ENCODE results near the gene GPX3.

The GPX3 gene

DNA sequence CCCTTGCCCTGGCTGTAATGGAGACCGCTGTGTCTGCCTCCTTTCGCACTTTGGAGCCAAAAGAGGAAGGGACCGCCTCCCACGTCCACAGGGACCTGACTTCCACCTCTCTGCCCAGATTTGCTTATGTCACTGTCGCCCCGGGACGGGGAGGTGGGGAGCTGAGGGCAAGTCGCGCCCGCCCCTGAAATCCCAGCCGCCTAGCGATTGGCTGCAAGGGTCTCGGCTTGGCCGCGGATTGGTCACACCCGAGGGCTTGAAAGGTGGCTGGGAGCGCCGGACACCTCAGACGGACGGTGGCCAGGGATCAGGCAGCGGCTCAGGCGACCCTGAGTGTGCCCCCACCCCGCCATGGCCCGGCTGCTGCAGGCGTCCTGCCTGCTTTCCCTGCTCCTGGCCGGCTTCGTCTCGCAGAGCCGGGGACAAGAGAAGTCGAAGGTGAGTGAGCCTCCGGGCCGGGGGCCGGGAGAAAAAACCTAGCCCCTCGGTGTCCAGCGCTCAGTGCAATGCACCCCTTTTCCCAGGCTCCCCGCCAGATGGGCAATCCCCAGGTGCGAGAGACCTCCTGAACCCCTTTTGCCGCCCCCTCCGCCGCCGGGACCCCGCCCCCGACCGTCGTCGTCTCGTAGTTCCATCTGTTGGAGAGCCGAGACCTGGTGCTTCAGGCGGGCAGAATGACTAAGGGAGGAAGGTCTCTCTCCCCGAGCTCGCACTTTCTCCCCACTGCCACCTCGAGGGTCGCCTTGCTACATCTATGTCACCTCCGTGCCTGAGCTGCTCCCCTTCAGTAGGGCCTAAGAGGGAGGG, at the start of gene GPX3:
Gene GPX3, plus strand, starts transcription at position 288 of the 807 bp plus-strand sequence. Its CDS starts 64 bp downstream, at position 352.
- DNase-seq, result peak; percentile 31

GRCh38 chr5:150978590-150978989, 41.8 kb upstream of the GPX3 start:
- DNase-seq, result no peak

- no peak for DNase-seq
Measured at GRCh38 chr5:150987746-150988145, 32.6 kb upstream of the GPX3 start.

DNA sequence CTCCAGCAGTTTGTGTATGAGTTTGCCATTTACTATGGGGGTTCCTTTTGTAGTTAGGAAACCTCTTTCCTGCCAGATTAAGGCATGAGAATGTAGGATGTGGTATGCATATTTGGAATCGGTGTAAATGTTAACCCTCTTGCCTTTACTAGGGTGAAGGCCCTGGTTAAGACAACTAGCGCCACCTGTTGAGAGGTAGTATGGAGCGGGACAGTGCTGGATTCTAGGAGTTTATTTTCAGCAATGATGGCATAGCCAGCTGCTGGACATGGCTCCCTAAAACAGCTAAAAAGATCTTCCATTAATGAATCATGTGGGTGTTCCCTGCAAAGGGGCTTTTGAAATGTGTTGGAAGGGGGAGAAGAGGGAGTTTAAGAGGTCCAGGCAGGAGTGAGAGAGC, 30.7 kb upstream of the GPX3 start:
- no peak for DNase-seq

GRCh38 chr5:150992705-150993104, 27.7 kb upstream of the GPX3 start:
- no peak for DNase-seq

DNA sequence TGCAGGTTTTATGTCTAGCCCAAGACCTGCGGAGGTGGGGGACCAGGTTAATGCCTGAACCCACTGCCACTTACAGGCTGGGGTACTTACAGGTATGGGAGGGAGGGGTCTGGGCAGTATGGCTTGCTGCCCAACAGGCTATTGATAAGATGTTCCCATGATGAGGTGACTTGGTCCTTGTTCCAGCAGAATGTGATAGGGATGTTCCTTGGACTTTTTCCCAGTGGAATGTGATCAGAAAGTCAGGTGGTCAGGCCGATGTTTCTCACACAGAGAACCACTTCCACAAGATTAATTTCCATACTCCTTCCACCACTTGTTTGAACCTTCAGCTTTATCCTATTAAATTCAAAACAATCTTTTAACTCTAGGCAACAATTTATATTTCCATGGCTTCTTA, 27.0 kb upstream of the GPX3 start:
- DNase-seq, result no peak

GRCh38 chr5:150993826-150994412, 26.5 kb upstream of the GPX3 start:
- DNase-seq, result no peak

DNA sequence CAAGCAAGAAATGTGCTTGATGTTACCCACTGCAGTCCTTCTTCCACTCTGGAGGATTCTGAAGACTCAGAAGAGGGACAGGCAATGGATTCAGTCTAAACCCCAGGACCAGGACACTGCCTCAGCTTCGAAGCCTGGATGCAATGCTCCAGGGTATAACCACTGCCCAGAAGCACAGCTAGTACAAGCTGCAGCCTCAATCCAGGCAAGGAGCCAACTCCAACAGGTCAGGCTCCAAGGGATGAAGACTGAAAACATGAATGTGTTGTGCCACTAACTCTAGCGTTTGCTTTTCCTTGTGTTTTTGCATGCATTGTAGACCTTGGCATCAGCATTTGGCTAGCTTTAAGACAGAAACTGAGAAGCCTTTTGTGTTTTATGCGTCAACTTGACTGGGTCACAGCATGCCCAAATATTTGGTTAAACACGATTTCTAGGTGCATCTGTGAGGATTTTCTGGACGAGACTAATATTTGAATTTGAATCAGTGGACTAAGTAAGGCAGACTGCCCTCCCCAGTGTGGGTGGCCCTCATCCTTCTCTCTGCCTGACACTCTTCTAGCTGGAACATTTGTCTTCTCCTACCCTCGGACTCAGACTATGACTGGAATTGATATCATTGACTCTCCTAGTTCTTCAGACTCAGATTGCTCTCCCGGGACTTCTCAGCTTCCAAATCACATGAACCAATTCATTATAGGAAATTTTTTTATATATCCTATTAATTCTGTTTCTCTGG, 20.5 kb upstream of the GPX3 start:
- no peak for DNase-seq

DNA sequence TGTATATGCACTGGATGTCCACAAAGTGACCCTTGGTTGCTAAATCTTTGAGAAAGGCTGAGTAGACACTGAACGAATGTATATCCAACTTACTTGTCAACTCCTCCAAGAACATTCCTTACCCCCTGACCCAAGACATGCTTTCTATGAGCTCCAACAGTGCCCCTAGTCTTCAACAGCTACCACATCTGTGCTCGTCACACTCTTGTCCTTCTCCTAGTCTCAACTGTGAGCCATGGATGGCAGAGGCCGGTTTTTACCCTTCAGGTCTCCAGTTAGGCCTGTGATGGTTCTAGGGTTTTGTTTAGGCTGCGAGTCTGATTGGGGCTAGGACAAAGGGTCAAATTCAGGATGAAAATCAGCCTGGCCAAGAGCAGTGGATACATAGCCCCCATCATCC, 19.0 kb upstream of the GPX3 start:
- DNase-seq, result no peak

GRCh38 chr5:151002250-151002649, 18.1 kb upstream of the GPX3 start:
- no peak for DNase-seq

- no peak for DNase-seq
Measured at GRCh38 chr5:151002681-151003502, 17.5 kb upstream of the GPX3 start.

- DNase-seq, result no peak
Measured at GRCh38 chr5:151003503-151003860, 16.9 kb upstream of the GPX3 start.

DNA sequence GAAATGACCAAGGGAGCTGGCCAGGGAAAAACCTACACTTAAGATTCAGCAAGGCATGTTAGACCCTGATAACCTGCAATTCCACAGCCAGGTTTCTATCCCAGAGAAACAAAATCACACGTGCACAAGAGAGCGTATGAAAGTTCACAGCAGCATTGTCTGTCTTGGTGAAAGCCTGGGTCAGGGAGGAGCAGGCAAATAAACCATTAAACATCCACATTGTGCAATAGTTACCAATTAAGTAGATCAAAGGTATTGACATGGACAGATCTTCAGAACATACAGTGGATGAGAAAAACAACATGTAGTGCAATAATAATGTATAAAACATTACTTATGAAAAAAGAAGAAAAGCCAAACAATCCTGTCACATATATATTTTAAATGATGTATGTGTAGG, 15.9 kb upstream of the GPX3 start:
- no peak for DNase-seq

- DNase-seq, result no peak
Measured at GRCh38 chr5:151005187-151005949, 15.0 kb upstream of the GPX3 start.

DNA sequence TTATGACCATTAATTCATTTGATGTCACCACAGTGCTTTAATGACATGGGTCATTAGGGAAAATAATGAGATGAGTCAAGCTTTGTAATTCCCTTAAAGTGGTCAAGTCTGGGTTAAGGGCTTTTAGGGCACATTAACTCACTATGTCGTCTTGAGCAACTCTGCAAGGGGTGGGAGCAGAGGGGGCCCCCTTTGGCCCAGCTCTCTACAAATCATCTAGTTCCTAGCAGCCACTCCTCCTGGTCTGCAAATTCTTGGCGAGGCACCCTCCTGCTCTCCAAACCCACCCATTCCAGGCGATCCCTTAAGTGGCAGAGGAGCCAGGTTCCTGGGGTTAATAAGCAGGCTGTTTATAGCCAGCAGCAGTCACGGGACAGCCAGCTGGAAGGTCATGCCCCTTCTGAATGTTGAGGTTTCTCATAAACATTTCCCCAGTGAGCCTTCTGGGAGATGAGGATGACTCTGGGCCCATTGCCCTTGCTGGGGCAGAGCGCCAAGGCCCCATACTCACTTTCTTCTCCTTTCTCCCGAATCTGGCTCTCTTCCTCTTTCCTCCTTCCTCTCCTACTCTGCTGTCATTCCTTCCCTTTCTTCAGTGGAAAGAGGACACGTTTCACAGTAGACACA, 14.3 kb upstream of the GPX3 start:
- no peak for DNase-seq

DNA sequence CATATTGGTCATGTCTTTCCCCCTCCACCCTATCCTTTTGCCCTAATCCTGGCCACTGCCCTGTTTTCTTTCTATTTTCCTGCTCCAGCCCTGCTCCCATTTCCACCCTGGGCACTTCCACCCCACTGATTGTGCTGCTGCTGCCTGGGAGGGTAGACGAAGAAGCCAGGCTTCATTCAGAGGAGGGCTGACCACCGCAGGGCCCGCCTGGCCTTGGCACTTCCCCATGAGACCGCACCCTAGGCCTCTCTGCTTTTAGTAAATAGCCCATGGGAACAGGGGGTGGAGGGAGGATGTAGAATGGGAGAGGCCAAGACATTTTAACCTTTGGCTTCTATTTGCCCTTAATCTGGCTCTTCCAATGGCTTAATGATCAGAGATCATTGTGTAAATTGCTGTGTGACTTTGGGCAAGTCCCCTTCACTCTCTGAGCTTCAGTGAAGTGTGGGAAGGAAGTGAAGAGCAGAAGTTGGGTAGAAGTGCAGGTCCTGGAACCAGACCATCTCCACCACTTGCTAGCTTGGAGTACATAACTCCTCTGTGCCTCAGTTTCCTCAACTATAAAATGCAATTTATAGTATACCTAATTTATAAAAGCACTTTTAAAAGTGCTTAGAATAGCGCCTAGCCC, 13.6 kb upstream of the GPX3 start:
- DNase-seq, result no peak

GRCh38 chr5:151007430-151008209, 12.8 kb upstream of the GPX3 start:
- no peak for DNase-seq

DNA sequence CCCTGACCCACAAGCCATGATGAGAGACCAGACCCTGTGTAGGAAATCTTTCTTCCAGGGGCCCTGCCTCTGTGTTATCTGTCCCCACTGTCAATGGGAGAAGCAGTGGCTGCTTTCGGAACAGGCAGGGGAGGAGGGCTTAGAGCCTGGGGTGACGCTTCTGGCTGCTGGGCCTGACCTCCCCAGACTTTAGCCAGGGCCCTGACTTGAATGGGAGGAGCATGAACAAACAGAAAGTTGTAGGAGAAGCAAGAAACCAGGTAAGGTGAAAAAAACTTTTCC, 12.2 kb upstream of the GPX3 start:
- DNase-seq, result no peak

- no peak for DNase-seq
Measured at GRCh38 chr5:151008906-151009305, 11.5 kb upstream of the GPX3 start.

GRCh38 chr5:151012862-151013261, 7.5 kb upstream of the GPX3 start:
- no peak for DNase-seq
